NOMO-1 treated with dmso at 0.1 percent for 144 hours (cell line): Measurements from ENCODE around the gene SREBF2.

Experiments used
- DNase-seq: peaks from one replicate; lab custom pipeline; 2025; ENCODE audit not compliant: unreplicated experiment; lab: John Stamatoyannopoulos, UW

The SREBF2 gene

DNA sequence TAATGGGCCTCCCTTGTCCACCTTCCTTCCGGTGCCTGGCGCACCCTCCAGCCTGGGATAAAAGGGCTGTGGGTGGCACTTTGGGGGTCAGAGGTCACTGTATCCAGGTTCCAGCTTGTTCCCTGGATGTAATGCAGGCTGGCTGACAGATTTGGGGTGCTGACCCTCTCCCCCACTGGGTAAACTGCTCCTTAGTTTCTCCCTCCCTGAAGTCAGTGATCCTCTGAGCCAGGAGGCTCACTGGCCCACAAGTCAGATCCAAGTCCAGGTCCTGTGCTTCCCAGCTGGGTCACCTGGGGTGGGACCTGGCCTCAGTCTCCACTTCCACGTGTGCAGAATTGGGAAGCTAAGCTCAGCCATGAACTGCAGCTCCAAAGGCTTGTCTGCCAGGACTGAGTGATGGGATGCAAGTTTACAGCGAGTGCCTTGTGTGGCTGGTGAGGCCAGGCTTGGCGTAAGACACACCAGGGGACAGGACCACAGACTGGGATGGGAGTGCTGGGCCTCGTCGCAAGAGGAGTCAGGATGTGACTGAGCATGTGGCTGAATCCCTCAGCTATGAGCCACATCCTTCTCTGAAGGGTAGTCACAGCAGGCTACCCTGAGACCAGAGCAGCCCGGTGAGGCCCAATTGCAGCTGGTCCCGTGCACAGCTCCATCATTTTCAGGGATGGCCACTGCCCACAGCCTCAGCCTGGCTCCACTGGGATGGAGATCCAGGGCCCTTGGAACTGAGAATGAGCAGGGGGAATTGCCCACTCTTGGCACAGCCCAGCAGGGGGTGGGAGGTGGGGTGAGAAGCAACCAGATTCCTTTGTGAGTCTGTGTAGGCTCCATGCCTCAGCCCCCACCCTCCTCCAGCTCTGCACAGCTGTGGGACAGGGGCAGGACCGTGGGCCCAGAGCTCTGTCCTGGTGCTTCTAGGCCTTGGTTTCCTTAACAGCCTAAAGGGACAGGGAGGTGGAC lies 74.8 kb downstream of the SREBF2 start:
- DNase-seq = no peak

DNA sequence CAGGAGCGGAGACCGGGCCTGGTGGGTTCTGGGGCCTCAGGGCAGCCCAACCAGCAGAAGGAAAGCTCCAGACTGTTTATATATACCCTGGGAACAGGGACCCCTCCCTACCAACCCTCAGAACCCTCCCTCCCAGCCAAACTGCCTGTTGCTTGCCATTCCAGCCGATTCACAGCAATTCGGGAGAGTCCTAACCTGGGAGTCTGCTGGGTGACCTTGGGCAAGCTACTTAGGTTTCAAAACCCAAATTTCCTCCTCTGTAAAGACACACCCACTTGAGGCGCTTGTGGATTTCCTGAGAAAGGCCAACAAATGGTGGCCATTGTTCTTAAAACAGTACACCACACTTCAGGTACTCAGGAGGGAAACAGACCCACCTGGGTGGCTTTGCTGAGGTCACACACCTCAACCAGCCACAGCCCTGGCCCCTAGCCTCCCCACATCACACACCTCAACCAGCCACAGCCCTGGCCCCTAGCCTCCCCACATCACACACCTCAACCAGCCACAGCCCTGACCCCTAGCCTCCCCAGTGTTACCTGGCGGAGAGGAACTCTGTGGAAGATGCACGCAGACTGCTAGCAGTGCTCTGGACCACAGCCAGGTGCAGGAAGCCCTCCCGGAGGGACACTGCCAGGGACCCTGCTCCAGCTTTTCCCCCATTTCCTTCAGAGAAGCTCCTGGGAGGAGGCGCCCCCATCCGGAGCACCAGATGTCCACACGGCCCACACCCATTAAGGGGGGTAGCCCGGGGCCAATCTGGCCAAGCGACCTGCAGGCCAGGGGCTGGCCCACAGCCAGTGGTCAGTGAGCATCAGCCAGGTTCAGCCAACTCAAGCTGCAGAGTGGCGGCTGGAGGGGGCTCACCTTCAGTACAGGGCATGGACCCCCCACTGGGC lies 75.8 kb downstream of the SREBF2 start:
- no peak for DNase-seq

DNA sequence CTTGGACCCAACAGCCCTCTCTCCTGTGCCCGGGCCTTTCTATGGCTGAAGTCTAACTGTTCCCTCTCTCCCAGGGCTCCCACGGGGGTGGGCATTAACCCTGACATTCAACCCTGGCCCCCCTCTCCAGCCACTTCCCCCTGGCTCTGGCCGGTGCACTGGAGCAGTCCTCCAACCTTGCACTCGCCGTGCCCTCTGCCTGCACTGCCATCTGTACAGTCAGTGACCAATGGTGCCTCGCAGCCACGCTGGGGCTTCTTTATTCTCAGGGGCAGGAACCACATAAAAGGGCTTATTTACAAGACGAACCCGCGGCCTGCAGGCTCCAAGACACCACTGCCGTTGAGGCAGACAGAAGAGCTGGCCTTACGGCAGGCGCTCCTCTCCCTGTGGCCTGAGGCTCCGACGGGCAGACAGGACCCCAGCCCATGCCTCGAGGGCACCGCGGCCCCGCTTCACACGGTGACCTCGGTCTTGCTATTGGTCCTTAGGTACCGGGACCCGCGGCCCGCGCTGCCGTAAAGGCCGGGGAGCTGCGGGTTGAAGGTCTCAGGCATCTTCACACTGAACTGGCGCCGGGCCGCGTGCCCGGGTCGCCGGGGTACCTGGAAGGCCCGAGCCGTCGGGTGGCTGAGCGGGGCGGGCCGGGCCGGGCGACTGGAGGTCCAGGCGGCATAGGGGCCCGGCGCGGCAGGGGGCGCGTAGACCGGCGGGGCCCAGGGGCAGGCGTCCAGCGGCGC lies 76.6 kb downstream of the SREBF2 start:
- no peak for DNase-seq

DNA sequence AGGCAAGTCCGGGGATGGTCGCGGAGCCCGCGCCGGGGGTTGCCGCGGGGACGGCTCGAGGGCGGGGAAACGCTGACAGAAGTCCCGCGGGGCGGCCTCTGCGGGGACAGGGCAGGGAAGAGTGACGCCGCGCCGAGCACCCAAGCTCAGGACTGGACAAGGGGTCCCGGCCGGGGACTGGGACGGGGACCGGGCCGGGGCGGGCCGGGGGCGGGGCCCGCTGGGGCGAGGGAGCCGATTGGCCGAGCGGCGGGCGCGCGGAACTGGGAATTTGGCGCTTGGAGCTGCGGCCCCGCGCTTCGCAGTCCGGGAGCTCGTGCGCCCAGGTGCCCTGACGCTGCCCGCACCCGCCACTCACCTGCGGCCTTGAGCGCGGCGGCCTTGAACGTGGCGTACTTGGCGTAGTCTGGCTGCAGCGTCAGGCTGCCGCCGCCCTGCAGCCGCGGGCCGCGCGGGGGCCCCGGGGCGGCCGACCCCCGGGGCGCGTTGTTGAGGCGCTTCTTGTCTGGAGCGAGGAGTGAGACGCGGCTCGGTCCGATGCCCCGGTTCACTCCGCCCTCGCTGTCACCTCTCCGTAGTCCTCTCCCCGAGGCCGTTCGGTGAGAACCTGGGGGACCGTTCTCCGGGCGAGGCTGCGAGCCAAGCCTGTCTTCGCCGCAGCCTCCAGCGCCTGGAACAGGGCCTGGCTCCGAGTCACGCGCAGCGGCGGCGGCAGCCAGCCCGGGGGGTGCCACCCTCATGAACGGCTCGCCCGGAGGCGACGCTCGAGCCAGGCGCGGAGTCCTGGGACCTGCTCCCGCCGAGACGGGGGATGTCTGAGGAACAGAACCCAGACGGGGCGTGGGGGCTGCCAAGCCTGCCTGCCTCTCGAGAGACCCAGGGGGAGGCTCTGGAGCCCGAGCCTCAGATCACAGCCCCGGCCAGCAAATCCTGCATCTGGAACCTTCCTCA lies 77.4 kb downstream of the SREBF2 start:
- DNase-seq = no peak

DNA sequence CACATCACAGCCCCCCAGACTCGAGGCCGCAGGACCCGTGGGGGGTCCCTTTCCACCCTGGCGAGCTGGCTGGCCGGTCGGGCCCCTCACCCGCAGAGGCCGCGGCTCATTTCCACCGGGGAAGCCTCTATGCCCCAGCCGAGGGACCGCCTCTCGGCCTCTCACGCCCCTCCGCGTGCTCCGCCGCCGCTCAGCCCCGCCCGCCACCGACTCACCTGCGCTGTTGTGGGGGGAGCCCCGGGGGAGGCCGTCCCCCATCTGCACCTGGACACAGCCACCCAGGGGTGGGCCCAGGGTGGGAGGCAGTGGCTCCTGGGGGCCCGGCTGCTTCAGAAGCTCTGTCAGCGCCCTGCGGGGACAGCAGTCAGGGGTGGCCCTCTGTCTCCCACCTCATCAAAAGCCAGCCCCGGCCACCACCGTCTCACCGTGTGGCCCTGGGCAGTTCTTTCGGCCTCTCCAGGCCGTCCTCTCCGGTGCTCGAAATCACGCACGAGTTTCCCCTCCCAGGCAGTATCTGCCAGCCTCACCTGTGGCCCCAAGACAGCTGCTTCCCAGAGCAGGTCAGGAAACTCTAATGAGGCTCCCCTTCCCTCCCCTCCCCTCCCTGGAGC lies 78.2 kb downstream of the SREBF2 start:
- no peak for DNase-seq

DNA sequence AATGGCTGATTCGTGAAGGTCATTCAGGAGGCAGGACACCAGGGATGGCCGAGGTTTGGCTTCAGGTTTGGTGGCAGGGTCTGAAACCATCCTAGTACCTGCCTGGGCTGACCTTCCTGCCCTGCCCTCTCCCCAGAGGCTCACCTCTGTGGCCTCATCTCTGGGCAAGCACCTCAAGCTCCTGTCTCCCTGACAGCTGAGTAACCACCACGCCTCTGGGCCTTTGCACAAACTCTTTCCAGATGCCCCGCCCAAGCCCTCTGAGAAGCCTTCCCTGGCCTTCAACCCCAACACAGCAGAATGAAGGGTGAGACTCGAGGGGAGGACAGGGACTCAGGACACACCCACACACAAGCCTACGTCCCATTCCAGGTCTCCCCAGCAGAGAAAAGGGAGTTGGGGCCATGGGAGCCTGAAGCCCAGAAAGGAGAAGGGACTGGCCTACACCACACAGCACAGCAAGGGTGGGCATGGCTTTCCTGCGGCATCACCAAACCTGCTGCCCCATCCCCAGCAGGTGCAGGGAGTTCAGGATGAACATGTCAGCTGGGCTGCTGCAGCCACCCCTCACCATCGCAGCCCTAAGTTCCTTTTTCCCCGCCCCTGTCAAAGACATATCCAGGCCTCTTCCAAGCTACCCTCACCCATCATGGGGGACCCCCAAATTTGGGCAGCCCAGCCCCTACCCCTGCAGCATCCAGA lies 79.6 kb downstream of the SREBF2 start:
- no peak for DNase-seq

DNA sequence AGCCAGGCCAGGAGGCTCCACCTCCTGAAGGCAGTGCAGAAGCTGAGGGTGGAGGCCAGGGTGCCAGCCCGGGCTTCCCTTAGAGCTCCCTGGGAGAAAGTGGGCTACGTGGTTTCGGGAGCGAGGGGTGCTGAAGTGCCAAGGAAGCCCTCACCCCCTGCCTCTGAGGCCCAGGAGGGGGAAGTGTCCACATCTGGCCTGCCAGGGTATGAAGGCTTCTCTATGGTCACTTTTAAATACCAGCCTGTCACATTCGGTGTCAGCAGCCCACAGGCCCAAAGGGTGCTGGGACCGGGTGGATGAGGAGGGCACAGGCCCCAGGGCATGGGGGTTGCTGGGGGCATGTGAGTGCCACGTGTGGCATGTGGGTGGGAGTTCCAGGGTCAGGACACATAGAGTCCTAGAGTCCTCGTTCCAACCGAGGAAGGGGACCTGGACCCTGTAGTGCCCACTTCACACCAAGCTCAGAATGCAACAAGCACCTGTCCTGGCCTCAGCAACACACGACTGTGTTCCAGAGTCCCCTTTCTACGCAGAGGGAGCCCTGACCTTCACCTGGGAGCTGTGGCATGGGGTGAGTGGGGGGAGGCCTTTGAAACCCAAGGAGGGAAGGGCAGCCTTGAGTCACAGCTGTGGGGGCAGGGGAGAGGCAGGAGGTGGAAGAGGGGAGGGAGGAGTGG lies 80.3 kb downstream of the SREBF2 start:
- no peak for DNase-seq

DNA sequence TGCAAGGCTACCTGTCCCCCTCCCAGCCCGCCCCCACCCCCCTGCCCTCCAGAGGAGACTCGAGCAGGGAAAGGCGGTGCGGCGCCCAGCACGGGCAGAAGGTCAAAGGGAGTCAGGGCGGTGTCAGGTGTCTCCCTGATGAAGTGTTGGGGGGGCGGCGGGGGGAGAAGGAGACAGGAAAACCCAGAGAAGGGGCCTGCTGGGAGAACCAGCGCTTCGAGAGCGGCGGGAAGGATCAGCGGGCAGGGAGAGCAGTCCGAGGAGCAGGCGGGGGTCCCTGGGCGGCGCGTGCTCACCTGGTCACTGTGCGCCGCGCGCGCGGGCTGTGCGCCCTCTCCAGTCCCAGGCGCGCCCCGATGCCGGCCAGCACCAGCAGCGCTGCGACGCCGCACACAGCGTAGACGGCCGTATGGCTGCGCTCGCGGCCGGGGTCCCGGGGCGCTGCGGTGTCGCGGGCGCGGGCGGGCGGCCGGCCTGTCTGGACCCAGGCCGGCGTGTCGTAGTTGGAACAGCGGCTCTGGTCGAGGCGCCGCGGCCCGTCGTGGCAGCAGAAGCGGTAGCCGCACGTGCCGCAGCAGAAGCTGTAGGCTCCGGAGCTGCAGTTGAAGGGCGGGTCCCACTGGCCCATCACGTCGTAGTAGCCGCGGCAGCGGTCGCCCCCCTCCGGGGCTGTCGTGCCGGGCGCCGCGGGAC lies 81.1 kb downstream of the SREBF2 start:
- DNase-seq = no peak

DNA sequence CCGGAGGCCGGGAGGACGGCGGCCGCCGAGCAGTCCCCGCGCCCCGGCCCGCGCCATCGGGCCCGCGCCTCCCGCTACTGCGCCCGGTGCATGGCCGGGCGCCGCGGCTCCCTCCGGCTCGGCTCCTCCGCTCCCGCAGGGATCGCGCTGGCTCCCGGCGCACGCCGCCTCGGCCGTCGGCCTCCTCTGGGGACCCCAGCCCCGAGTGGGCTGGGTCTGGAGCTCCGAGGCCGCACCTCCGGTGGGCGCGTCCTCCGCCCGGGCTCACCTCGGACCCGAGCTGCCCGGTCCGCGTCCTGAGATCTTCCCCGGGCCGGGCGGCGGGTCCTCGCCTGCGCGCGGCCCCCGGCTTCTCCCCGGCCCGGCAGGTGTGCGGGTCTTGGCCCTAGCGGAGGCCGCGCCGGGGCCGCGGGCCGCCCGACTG lies 81.7 kb downstream of the SREBF2 start:
- DNase-seq = no peak

DNA sequence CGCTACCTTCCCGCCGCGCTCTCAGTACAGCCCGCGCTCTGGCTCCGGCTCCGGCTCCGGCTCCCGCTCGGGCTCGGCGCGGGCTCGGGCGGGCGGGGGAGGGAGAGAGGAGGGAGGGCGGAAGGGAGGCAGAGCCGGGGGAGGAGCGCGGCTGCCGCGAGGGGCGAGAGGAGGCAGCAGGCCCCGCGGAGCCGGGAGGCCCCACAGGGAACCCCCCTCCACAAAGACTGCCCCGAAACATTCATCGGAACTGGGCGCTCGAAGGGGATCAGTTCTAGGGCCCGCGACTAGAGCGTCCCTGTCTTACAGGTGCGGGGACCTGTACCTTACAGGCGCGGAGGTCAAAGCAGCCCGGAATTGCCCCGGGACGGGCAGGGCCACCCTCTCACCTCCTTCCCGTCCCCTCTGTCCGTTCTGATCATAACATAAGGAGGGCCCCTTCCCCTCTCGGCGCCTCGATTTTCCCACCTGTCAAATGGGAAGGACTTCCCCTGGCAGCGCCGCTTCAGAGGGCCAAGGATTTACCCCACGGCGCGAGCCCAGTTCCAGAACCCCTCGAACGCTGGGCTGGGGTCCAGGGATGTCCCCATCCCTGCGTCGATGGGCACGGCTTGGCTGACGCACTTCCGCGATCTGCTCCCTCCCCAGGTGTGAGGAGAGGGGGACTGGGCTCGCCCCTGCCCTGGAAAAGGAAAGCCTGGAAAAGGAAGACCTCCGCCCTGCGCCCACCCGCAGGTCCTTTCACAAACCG lies 82.3 kb downstream of the SREBF2 start, which contains the start of gene SHISA8:
Gene SHISA8, minus strand, starts transcription at position 40 of the 751 bp plus-strand sequence. CDS start 407 bp downstream, outside the sequence.
- no peak for DNase-seq

DNA sequence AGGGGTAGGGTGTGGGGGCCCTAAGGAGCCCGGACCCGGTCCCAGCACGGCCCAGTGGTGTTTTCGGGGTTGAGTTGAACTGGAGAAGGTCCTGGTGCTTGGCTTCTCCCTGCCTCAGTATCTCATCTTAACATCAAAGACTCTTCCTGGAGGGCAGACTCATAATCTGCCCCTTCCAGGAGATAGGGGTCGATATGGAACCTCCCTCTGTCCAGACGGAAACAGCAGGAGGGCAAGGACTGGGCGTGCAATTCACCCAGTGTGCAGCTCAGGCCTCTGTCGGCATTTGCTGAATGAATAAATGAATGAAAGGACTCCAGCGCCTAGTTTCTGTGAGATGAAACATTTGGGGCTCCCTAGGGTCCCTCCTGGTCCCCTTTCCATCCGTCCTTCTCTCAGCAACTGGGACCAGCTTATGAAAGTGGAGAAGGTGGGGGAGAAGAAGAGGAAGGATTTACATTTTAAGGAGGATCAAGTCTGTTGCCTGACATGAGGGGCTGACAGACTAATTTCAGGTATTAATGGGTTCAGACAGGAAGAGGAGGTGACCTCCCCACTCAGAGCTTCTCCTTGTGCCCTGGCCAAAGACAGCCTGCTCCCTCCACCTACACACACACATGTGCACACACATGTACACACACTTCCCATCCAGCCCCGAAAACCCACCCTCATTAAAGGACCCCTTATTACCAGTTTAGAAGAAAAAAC lies 83.0 kb downstream of the SREBF2 start:
- DNase-seq = no peak

DNA sequence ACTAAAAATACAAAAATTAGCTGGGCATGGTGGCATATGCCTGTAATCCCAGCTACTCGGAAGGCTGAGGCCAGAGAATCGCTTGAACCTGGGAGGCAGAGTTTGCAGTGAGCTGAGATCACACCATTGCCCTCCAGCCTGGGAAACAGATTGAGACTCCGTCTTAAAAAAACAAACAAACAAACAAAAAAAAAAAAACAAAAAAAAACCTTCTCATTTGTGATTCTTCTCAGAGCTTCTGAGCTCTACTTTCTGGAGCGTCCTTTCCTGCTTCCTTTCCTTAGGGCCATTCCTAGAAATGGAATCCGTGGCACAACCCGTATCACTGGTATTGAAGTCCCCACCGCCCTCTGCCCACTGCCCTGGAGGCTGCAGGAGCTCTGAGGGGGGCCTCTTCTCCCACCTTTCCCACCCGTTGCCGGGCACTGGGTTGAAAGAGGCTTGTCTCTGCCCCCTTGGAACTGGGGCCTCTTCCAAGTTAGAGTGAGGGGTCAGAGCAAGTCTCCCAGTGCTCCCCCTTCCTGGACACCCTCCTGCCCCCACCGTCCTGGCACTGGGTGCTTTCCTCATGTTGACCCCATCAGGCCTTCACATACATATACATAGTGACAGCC lies 83.9 kb downstream of the SREBF2 start:
- DNase-seq = no peak

DNA sequence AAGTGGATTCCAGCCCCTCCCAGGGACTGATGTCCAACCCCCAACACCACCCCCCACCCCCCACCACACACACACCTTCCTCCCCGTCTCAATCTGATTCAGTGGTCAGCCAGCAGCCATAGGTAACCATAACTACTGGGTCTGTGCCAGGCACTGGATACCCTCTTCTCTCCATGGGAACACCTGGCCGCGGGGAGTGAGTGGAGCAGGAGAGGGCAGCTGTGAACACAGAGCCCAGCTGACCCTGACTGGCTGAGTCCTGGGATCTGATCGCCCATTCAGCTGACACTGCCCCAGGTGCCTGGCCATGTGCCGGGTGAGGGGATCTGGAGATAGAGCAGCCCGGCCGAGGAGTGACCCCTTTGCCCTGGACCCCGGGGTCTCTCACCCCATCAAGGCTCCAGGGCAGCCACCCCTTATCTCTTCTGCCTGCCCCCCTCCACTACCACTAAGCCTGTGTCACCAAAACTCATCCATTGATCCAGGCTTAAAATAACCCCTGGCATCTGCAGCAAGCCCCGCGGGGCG lies 84.5 kb downstream of the SREBF2 start:
- DNase-seq = no peak

DNA sequence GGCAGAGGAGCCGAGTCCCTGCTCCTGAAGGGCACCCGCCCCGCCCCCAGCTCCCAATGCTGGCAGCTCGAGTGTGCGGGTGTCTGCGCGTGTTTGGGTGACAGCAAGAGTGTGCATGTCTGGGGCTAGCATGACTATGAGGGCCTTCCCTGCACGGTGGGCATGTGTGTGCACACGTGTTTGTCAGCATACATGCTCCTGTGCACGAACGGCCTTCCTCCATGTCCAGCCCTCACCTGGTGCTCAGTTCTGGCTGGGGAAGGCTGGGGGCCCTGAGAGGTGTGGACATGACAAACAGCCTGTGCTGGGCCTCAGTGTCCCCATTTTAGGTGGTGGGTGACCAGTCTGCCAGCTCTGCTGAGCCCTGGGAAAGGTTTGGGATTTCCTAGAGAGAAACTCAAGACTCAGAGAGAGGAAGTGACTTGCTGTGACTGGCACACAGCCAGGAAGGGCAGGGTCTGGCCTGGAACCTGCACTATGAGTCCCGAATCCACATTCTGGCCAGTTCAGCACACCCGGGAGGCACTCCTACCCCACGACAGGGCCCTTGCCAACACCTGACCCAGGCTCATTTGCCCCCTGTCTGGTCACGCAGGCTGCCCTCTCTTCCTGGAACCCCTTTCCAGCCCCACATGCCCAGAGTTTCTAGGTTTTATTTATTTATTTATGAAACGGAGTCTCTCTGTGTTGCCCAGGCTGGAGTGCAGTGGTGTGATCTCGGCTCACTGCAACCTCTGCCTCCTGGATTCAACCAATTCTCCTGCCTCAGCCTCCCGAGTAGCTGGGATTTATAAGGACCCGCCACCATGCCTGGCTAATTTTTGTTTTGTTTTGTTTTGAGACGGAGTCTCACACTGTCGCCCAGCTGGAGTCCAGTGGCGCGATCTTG lies 85.2 kb downstream of the SREBF2 start:
- peak; percentile 54 for DNase-seq
